NB4 (cell line): Measurements from ENCODE around the gene PTGDS.

Experiments used
- MAX ChIP-seq: IDR thresholded peaks from 2 replicates; pipeline ENCODE4 v1.6.1; 2011; ENCODE audit warnings: low read depth, low read length
- MYC ChIP-seq: IDR thresholded peaks from 2 replicates; pipeline ENCODE4 v1.6.1; 2011; ENCODE audit warnings: low read depth, low read length
- POLR2A ChIP-seq: IDR thresholded peaks from 2 replicates; pipeline ENCODE4 v1.6.1; 2011; ENCODE audit warnings: mild to moderate bottlenecking; ENCODE audit not compliant: insufficient read length; ENCODE audit errors: extremely low read depth
- TF ChIP-seq, protein P1 (sequence below): IDR thresholded peaks from one replicate; pipeline ENCODE4 v1.5.1; 2012; ENCODE audit warnings: low read depth, low read length

DNA sequence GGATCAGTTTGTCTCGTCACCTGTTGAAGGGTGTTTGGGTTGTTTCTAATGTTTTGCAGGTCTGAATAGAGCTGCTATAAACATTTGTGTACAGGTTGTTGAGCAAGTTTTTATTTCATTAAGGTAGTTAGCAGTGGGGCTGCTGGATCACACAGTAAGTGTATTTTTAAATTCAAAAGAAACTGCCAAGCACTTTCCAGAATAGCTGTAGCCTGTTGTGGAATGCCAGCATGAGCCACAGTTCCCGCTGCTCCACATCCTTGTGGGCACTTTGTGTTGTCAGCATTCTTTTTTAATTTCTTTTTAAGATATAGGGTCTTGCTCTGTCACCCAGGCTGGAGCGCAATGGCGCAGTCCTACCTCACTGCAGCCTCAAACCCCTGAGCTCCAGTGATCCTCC is 47.3 kb upstream of the PTGDS start:
- TF ChIP-seq, protein P1, sequence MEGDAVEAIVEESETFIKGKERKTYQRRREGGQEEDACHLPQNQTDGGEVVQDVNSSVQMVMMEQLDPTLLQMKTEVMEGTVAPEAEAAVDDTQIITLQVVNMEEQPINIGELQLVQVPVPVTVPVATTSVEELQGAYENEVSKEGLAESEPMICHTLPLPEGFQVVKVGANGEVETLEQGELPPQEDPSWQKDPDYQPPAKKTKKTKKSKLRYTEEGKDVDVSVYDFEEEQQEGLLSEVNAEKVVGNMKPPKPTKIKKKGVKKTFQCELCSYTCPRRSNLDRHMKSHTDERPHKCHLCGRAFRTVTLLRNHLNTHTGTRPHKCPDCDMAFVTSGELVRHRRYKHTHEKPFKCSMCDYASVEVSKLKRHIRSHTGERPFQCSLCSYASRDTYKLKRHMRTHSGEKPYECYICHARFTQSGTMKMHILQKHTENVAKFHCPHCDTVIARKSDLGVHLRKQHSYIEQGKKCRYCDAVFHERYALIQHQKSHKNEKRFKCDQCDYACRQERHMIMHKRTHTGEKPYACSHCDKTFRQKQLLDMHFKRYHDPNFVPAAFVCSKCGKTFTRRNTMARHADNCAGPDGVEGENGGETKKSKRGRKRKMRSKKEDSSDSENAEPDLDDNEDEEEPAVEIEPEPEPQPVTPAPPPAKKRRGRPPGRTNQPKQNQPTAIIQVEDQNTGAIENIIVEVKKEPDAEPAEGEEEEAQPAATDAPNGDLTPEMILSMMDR, result no peak
- TF ChIP-seq MYC (no peak), POLR2A (no peak), MAX (no peak)
